SIG-M5 treated with dmso at 0.1 percent for 504 hours (cell line): ENCODE measurements around the gene KCNIP1.

Source experiments
- DNase-seq: peaks from one replicate; lab custom pipeline; 2025; ENCODE audit not compliant: unreplicated experiment; lab: John Stamatoyannopoulos, UW

The KCNIP1 gene

GRCh38 chr5:170590566-170590965 is 86.7 kb downstream of the KCNIP1 start:
- DNase-seq: no peak

GRCh38 chr5:170591054-170591453 is 87.2 kb downstream of the KCNIP1 start:
- DNase-seq: no peak

GRCh38 chr5:170596482-170597044 is 92.7 kb downstream of the KCNIP1 start:
- DNase-seq: no peak

GRCh38 chr5:170597109-170597751 is 93.4 kb downstream of the KCNIP1 start:
- DNase-seq: no peak

- DNase-seq: no peak
Measured at GRCh38 chr5:170597872-170598271, 94.1 kb downstream of the KCNIP1 start.

GRCh38 chr5:170599756-170600155 is 95.9 kb downstream of the KCNIP1 start:
- DNase-seq: no peak

GRCh38 chr5:170601619-170602018 is 97.8 kb downstream of the KCNIP1 start:
- no peak for DNase-seq

GRCh38 chr5:170603109-170603508 is 99.3 kb downstream of the KCNIP1 start:
- no peak for DNase-seq

GRCh38 chr5:170603578-170604565 is 100.1 kb downstream of the KCNIP1 start:
- DNase-seq: peak; percentile 51

GRCh38 chr5:170606941-170607340 is 103.1 kb downstream of the KCNIP1 start:
- DNase-seq: no peak

- DNase-seq: no peak
Measured at GRCh38 chr5:170611449-170612090, 107.8 kb downstream of the KCNIP1 start.

- DNase-seq: no peak
Measured at GRCh38 chr5:170612256-170612678, 108.4 kb downstream of the KCNIP1 start.

- no peak for DNase-seq
Measured at GRCh38 chr5:170614065-170614490, 110.3 kb downstream of the KCNIP1 start.

- no peak for DNase-seq
Measured at GRCh38 chr5:170614720-170615119, 110.9 kb downstream of the KCNIP1 start.

GRCh38 chr5:170617533-170618490 is 114.0 kb downstream of the KCNIP1 start:
- DNase-seq: no peak

- DNase-seq: no peak
Measured at GRCh38 chr5:170619869-170620268, 116.0 kb downstream of the KCNIP1 start.

- no peak for DNase-seq
Measured at GRCh38 chr5:170622933-170623332, 119.1 kb downstream of the KCNIP1 start.

- DNase-seq: peak; percentile 54
Measured at GRCh38 chr5:170623576-170624181, 119.9 kb downstream of the KCNIP1 start.
